ENCODE results near the gene FBXO44. TPM values are rescaled to one million over a fixed set of nuclear protein-coding genes. Genes with fewer than 3 reads are reported as not detected.

The FBXO44 gene
- total RNA-seq, 4 donors from 2014 or later: 11.2 to 43.7 (median 15.0) TPM

GRCh38 chr1:11613347-11613746 lies 41.3 kb upstream of the FBXO44 start:
- H3K4me3 ChIP-seq: no peak overlapping the region
- H3K4me1 ChIP-seq: no peaks in the 10 kb centered on the region
- no peaks in the 10 kb centered on the region for H3K36me3 ChIP-seq
- H3K27me3 ChIP-seq: no peaks in the 10 kb centered on the region
- H3K9me3 ChIP-seq: no peaks in the 10 kb centered on the region
- TF ChIP-seq POLR2A (IDR thresholded peaks at IDR 0.05) (no peak), CTCF (IDR thresholded peaks at IDR 0.05) (no peak)
- DNase-seq: no peak
- no peak overlapping the region for H3K27ac ChIP-seq

GRCh38 chr1:11615090-11615489 lies 39.6 kb upstream of the FBXO44 start:
- TF ChIP-seq CTCF (IDR thresholded peaks at IDR 0.05) (no peak), POLR2A (IDR thresholded peaks at IDR 0.05) (no peak)
- Histone ChIP-seq H3K4me1 (no peaks in the 10 kb centered on the region), H3K36me3 (no peaks in the 10 kb centered on the region), H3K4me3 (no peak overlapping the region), H3K9me3 (no peaks in the 10 kb centered on the region), H3K27ac (no peak overlapping the region), H3K27me3 (no peaks in the 10 kb centered on the region)
- no peak for DNase-seq

GRCh38 chr1:11616766-11617165 lies 37.9 kb upstream of the FBXO44 start:
- no peak overlapping the region for H3K27ac ChIP-seq
- DNase-seq: no peak
- no peaks in the 10 kb centered on the region for H3K27me3 ChIP-seq
- H3K36me3 ChIP-seq: no peaks in the 10 kb centered on the region
- H3K4me3 ChIP-seq: no peak overlapping the region
- no peak for TF ChIP-seq POLR2A (IDR thresholded peaks at IDR 0.05)
- TF ChIP-seq CTCF (IDR thresholded peaks at IDR 0.05): no peak
- no peaks in the 10 kb centered on the region for H3K9me3 ChIP-seq
- H3K4me1 ChIP-seq: no peaks in the 10 kb centered on the region

GRCh38 chr1:11617314-11617713 lies 37.4 kb upstream of the FBXO44 start:
- Histone ChIP-seq H3K4me1 (no peaks in the 10 kb centered on the region), H3K9me3 (no peaks in the 10 kb centered on the region), H3K4me3 (no peak overlapping the region), H3K27ac (no peak overlapping the region), H3K27me3 (no peaks in the 10 kb centered on the region), H3K36me3 (no peaks in the 10 kb centered on the region)
- DNase-seq: no peak
- TF ChIP-seq POLR2A (IDR thresholded peaks at IDR 0.05) (no peak), CTCF (IDR thresholded peaks at IDR 0.05) (peak in 1 of 6 experiments; percentile 8)

- Histone ChIP-seq H3K27ac (no peak overlapping the region), H3K4me1 (no peaks in the 10 kb centered on the region), H3K4me3 (no peak overlapping the region), H3K36me3 (no peaks in the 10 kb centered on the region), H3K9me3 (no peaks in the 10 kb centered on the region), H3K27me3 (no peaks in the 10 kb centered on the region)
- TF ChIP-seq POLR2A (IDR thresholded peaks at IDR 0.05): no peak
- no peak for TF ChIP-seq CTCF (IDR thresholded peaks at IDR 0.05)
- no peak for DNase-seq
Measured at GRCh38 chr1:11617741-11618140, 36.9 kb upstream of the FBXO44 start.

- TF ChIP-seq POLR2A (IDR thresholded peaks at IDR 0.05) (no peak), CTCF (IDR thresholded peaks at IDR 0.05) (no peak)
- Histone ChIP-seq H3K4me3 (no peak overlapping the region), H3K27me3 (no peaks in the 10 kb centered on the region), H3K9me3 (no peaks in the 10 kb centered on the region), H3K36me3 (no peaks in the 10 kb centered on the region), H3K27ac (no peak overlapping the region), H3K4me1 (no peaks in the 10 kb centered on the region)
- no peak for DNase-seq
Measured at GRCh38 chr1:11620405-11620804, 34.3 kb upstream of the FBXO44 start.
